HG03066 (cell line): ENCODE measurements around the gene OR13J1.
"Not testable (repeated sequence)": the region's sequence is repeated elsewhere in the genome, so short reads cannot be mapped to it uniquely, and the experiment has no call there.

Experiments
- ATAC-seq: cut with Tn5 transposase; IDR thresholded peaks from one replicate; pipeline ENCODE4 v1.9.1; 2021; ENCODE audit warnings: low read depth; ENCODE audit not compliant: unreplicated experiment

OR13J1 gene

DNA sequence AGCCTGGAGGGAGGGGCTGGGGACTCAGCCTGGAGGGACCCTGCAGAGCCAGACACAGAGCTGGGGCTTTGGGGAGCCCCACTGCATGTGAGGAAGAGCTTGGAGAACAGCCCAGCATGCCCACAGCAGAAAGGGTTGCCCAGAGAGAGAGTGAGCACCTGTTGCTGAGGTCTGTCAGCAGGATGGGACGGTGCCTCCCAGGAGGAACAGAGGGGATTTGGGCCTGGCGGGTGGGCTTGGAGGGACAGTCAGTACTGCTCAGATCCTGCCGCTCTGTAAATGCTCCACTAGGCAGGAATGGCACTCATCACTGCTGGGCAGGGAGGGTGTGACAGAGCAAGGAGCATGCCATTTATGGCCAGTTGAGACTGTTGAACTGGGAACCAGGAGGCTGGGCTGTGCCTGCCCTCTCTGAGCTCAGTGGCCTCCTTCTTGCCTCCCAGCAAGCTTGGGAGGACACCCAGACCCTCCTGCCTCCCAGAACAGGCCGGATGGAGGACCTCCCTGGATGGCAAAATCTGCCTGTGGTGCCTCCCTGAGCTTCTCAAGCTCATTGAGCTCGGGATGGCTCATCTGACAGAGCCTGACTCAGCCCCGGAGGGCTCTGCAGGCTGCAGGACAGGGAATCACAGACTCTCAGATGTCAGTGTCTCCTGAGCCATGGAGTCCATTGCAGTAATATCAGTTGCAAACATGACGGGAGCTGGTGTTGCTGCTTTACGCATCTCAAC lies 35.0 kb upstream of the OR13J1 start:
- ATAC-seq: no peak

DNA sequence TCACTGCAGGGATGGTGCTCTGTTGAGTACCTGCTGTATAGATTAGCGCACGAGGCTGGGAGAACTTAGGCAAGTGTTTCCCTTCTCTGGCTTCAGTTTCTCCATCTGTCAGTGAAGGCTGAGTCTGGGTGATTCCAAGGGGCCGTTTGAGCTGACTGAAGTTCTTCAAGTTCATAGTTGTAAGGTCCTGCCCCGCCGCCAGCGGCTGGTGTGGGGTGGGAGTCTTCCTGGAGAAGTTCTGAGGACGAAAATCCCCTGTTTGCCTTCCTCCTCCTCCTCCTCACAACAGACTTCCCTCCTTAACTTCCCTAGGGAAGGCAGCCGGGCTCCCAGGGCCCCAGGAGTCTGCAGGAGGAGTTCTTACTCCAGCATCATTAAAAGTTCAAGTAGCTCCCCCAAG lies 34.1 kb upstream of the OR13J1 start:
- ATAC-seq: no peak

DNA sequence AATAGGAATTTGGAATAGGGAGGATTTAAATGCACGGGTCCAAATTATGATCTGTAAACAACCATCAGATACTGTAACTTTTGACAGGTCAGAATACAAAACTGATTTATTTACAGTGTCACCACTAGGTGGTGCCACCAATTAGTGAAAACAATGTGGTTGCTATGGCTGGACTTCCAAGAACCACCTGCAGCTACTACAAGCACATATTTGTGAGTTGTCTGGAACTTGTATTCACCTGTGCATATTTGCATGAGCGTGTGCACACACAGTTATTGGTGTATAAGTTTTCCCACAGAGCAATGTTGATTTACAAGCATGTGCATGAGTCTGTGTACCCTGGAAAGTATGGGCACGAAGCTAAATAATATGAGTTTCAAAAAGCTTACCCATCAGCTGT lies 32.8 kb upstream of the OR13J1 start:
- ATAC-seq: no peak

DNA sequence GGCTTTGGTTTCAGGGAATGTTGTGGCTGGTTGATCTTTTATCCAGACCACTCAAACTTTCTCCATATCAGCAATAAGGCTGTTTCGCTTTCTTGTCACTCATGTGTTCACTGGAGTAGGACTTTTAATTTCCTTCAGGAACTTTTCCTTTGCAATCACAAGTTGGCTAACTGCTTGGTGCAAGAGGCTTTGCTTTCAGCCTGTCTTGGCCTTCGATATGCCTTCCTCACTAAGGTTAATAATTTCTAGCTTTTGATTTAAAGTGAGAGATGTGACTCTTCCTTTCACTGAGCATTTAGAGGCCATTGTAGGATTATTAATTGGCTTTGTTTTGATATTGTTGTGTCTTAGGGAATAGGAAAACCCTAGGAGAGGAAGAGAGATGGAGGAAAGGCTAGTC lies 28.8 kb upstream of the OR13J1 start:
- ATAC-seq: no peak

DNA sequence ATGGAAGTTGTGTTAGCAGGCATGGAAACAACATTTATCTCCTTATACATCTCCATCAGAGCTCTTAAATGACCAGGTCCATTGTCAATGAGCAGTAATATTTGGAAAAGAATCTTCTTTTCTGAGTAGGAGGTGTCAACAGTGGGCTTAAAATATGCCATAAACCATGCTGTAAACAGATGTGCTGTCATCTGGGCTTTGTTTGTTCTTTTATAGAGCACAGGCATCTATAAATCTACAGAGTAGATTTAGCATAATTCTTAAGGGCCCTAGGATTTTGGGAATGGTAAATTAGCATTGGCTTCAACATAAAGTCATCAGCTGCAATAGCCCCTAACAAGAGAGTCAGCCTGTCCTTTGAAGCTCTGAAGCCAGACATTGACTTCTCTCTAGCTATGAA lies 28.1 kb upstream of the OR13J1 start:
- ATAC-seq: no peak

DNA sequence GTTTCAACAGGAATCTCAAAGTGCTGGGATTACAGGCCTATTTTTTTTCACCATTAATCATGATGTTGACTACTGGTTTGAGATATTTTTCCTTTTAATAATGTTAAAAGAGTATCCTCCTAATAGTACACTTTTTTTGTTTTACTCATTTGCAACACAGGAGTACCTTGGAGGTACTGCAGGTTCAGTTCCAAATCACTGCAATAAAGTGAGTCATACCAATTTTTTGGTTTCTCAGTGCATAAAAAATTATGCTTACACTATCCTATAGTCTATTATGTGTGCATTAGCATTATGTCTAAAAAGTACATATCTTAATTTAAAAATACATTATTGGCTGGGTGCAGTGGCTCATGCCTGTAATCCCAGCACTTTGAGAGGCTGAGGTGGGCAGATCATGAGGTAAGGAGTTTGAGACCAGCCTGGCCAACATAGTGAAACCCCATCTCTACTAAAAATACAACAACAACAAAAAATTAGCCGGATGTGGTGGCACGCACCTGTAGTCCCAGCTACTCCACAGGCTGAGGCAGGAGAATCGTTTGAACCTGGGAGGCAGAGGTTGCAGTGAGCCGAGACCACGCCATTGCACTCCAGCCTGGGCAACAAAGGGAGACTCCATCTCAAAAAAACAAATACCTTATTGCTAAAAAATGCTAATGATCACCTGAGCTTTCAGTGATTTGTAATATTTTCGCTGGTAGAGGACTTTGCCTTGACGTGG lies 27.3 kb upstream of the OR13J1 start:
- not testable (repeated sequence) for ATAC-seq

DNA sequence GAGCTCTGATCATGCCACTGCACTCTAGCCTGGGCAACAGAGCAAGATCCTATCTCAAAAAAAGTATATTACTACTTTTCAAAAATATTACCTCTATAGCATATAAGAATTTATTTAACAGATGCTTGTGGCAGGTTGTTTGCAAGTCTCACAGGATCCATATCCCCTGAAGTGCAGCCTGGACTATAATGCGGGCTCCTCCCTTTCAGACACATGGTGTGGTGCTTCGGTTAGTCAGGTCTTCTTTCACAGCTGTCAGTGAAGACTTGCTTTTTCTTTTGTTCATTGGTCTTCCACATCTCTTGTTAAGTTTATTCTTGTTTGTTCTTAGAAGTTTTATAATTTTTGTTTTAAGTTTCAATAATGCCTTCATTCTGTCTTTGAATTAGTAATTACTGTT lies 26.4 kb upstream of the OR13J1 start:
- ATAC-seq: no peak

DNA sequence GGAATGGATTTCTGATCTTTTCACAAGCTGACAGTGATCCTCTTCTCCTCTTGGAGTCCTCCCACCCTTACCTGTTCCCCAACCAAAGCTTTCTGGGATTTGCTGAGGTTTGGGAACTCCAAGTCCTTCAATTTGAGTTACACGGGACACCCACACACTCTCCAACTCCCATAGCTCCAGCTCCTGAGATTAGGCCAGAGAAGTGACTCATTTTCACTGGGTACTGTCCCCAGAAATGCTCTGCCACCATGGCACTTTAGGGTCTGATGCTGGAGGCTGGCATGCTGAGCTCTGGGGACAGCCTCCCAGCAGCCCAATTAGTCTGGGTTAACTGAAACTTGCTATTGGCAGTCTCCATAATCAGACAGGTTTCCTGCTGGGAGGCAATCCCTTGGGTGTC lies 21.9 kb upstream of the OR13J1 start:
- ATAC-seq: no peak

DNA sequence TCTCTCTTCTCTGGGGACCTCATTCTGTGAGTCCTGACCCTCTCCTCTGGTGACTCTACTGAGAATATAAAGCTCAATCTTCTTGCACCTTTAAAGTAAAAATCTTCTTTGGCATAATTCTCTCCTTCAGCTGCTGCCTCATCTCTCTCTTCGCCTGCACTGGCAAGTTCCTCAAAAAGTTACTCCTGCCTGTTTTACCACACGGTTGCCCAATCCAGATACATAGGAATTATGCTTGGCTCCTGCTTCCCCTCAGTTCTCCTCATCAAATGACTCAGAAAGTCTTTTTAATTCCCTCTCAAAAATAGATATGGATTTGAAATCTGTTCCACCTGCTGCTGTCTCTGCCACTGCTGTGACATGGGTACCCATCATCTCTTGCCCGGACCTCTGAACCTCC lies 21.4 kb upstream of the OR13J1 start:
- no peak for ATAC-seq

DNA sequence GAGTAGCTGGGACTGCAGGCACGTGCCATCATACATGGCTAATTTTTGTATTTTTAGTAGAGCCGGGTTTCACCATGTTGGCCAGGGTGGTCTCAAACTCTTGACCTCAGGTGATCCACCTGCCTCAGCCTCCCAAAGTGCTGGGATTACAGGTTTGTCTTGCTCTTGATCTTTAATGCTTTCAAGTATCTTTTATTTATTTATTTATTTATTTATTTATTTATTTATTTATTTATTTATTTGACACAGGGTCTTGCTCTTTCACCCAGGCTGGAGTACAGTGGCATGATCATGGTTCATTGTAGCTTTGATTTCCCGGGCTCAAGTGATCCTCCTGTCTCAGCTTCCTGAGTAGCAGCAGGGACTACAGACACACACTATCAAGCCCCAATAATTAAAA lies 14.7 kb upstream of the OR13J1 start:
- ATAC-seq: not testable (repeated sequence)

DNA sequence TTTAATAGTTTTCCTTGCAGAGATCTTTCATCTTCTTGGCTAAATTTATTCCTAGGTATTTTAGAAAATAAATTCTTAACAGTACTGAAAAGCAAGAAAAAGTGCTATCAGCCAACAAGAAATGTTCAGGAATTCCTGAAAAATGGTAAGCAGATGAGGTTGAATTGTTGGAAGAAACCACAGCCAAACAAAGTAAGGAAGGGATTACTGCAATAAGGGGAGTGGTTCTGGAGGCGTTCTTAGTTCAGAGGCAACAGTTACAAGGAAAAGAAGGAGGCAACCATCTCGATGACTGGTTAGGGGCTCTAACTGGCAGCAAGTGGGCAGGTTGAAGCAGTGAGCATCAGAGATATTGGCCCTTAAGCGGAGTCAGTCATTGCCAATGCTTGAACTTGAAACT lies 12.8 kb upstream of the OR13J1 start:
- ATAC-seq: no peak

DNA sequence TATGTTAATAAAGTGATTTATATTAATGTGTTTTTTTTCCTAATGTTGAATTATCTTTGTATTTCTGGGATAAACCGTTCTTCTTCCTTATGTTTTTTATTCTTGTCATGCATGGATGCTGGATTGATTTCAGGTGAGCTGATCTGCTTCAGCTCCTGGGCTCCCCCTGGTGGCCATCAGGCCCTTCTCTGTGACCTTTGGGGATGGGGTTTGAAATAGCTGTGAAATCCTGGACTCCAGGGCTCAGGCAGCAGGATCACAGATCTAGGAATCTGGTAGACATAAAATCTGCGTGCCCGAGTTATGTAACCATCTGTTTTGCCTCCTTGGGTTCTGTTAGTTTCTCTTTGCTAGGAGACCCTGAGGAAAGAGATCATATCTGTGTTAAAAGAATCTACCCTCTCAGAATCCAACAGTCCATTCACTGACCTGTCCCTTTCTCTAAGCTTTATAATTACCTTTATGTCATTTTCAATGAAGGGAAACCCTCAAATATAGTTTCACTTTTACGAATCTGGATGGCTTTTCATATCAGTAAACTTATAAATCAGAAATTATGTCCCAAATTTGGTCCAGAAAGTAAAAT lies 12.2 kb upstream of the OR13J1 start:
- ATAC-seq: no peak

DNA sequence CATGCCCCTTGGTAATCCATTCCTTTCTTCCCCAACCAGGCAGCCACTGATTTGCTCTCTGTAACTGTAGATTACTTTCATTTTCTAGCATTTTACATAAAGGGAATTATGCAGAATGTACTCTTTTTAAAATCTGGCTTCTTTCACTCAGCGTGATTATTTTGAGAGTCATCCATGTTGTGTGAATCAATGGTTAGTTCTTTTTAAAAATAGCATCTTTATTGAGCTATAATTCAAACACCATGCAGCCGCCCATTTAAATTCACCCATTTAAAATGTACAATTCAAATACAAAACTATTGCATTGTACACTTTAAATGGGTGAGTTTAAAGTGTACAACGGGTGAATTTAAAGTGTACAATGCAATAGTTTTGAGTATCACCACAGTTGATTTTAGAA lies 2.3 kb upstream of the OR13J1 start:
- ATAC-seq: no peak

DNA sequence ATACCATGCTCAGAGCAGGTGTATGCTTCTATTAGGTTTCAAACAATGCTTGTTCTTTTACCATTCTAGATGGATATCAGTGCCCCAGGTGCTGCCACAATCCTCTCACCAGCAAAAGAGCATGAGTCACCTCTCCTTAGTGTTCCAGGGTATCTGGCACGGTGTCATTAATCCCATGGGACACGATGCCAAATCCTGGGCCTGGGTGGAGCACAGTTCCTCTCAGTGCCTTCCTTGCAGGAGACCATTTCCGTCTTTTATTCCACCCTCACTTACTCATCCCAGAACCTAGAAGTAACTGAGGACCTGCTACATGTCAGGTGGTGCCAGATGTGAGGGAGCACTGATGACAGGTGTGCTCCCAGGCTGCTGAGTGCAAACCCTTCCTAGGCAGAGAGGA lies 1.3 kb upstream of the OR13J1 start:
- no peak for ATAC-seq

DNA sequence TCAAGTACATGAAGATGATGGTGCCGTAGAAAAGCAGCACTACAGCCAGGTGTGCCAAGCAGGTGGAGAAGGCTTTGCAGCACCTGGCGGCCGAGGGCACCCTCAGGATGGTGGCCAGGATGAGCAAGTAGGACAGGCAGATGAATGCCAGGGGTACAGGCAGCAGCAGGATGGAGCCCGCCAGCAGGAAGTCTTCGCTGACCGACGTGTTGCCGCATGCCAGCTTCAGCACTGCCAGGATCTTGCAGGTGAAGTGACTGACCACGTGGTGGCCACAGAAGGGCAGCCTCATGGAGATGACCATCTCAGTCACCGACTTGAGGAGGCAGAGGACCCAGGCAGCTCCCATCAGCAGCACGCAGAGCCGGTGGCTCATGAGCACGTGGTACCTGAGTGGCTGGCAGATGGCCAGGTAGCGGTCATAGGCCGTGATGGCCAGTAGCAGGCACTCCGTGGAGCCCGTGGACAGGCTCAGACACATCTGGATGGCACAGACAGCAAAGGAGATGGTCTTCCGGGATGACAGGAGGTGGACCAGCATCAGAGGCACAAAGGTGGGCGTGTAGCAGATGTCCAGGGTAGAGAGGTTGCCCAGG lies 482 bp downstream of the OR13J1 start:
- no peak for ATAC-seq

DNA sequence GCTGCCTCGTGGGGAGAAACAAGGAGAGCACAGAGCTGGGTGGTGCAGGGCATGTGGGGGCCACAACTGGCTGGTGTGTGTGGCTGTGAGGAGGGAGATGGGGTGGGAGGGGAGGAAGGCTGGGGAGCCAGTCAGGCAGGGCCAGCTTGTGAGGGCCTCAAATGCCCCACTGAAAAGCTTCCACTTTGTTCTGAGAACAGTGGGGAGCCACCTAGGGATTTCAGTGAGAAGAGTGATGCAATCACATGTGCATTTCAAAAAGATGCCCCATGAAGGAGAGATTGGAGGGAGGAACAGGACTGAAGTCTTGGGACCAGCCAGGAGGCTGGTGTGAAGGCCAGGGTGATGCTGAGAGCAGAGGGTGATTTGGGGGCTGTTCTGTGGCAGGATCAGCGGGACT lies 1.3 kb downstream of the OR13J1 start:
- no peak for ATAC-seq

DNA sequence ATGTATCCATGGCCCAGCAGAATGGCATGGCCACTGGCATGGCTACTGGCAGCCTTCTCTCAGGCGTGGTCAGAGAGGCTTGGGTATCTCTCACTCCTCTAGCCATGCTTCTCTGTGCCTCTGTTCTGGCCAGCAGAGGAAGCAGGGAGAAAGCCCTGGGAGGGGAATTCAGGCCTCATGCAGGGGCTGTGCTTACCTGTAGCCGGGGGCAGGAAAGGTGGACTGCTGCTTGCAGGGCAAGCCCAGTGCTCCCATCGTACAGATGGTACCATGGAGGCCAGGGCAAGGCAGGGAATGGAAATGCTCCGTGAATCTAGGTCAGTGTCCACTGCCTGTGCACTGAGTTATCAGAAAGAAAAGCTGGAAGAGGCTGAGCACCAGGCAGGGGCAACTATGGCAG lies 2.7 kb downstream of the OR13J1 start:
- no peak for ATAC-seq

DNA sequence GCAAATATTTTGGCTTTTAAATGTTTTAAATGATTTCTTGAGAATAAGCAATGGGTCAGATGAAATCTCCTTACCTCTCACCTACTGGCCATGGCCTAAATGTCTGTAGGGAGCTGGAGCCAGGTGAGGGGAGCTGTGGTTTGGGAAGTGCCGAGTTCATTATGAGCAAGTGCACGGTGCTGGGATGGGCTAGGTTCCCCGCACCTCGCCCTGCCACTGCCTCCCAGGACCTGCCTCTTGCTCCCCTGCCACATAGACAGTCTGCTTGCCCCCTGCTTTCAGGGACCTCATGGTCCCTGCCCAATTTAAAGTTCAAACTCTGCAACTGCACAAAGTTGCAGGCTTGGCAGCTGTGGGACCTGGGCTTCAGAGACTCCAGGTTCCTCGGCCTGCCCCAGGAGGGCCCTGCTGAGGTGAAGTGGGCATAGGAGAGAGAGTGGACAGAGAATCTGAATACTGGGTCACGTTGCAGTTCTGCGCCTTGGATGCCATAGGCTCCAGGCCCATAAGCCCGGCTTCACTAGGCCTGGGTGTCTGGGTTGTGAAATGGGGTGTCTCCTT lies 5.4 kb downstream of the OR13J1 start:
- no peak for ATAC-seq

DNA sequence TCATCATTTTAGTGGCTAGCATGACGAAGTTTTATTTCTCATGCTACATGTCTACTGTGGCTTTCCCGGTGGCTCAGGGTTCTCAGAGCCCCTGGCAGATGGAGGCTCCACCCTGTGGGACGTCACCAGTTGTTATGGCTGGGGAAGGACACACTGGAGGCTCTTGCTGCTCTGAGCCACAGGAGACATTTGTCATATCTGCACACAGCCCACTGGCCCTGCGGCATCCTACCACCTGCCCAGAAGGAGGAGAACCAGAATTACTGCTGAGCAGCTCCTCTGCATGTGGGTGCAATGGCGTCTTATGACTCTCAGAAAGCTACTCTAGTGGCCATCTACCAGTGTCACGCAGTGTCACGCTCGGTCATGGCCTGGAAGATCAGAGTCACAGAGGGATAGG lies 6.6 kb downstream of the OR13J1 start:
- no peak for ATAC-seq

DNA sequence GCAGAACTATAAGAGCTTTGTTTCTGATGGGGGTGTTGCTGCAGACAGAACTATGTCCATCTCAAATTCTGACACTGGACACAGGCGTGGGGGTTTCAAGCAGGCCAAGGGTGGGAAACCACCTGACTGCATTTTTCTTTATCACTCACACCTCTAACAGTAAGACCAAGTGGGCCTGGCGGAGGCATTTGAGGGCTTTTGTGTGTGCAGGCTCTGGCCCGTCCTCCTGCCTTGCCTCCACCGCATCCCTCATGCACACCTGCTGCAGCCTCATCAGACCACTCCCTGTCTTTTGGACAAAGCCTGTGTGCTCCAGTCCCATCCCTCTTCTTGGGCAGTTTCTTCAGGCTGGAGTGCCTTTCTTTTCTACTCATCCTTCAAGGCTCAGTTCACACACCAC lies 7.9 kb downstream of the OR13J1 start:
- ATAC-seq: no peak

DNA sequence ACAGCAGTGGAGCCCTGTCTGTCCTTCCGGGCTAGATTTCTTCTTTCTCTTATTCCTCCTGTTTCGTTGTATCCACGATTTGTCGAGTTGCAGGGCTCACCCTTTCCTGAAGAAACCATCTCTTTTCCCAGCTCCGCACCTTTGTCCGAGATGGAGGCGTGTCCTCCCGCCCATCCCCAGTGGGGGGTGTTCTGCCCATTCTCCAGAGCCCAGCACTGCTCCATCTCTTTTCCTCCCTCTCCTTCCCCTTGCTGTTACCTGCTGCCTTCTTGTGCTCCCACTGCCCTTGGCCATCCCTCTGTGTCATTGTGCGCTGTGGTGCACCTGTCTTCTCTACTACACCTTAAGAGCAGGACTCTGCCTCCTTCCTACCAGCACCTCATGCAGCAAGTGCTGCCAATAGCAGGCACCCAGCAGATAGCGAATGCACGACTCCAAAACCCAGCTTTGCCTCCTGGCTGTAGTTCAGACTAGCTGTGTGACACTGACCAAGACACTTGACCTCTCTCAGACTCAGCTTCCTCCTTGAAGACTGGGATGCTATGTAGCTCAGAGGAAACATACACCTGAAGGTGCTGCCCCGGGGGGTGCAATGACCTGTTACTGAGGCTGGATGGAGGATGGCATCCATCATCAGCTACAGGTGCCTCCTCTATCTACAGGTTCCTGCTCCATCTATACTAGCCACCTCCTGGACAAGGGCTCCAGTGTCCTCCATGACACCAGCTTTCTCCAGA lies 8.9 kb downstream of the OR13J1 start:
- no peak for ATAC-seq
